ENCODE data around the gene SPATS2. TPM values are rescaled to one million over a fixed set of nuclear protein-coding genes. Genes with fewer than 3 reads are reported as not detected.

SPATS2 gene
- polyA plus RNA-seq, 1 of the 3 experiments (the other 2 are of a cell fraction): 72.9 TPM

- TF ChIP-seq GABPA (IDR thresholded peaks at IDR 0.05; ENCODE audit: low read depth) (no peak), FOXM1 (IDR thresholded peaks at IDR 0.05; ENCODE audit: low read depth) (no peak), IRF3 (IDR thresholded peaks at IDR 0.05; ENCODE audit: low read depth, low read length) (no peak), TAF1 (IDR thresholded peaks at IDR 0.05; ENCODE audit: borderline replicate concordance, low read depth, low read length) (peak; percentile 96; the same call in 1 of the 2 replicates), YY1 (IDR thresholded peaks at IDR 0.05; ENCODE audit: low read depth) (peak; percentile 46; the same call in 1 of the 2 replicates), TEAD4 (IDR thresholded peaks at IDR 0.05; ENCODE audit: borderline replicate concordance, insufficient read depth) (no peak)
Observed at GRCh38 chr12:49366652-49367380, 446 bp upstream of the SPATS2 start (continued).

- no peak for DNase-seq
- peak overlapping the region; percentile 90 for H3K27ac ChIP-seq (ENCODE audit: low read depth in 2 of 2, low read length in 1 of 2)
- H3K4me3 ChIP-seq (ENCODE audit: low read depth in 2 of 2, low read length in 1 of 2): peak overlapping the region; percentile 79 to 91
- peak overlapping the region; percentile 98 for H3K9ac ChIP-seq
- peaks cover 0 to 26% of the 10 kb centered on the region in 2 experiments for H3K36me3 ChIP-seq (replicated peaks in 1 of 2; ENCODE audit: control insufficient read depth in 1 of 2, insufficient read depth in 2 of 2, low read length in 1 of 2)
- TF ChIP-seq EZH2phosphoT487 (IDR thresholded peaks at IDR 0.05; ENCODE audit: borderline replicate concordance, low read depth) (no peak), NFIC (IDR thresholded peaks at IDR 0.05; ENCODE audit: borderline replicate concordance) (no peak), USF2 (IDR thresholded peaks at IDR 0.05; ENCODE audit: borderline replicate concordance, low read depth, low read length) (no peak), MAX (IDR thresholded peaks at IDR 0.05; ENCODE audit: low read depth) (no peak), CTCF (IDR thresholded peaks at IDR 0.05) (no peak), SIN3A (IDR thresholded peaks at IDR 0.05; ENCODE audit: borderline replicate concordance, low read depth, low read length) (no peak), TCF12 (IDR thresholded peaks at IDR 0.05) (no peak), NRF1 (IDR thresholded peaks at IDR 0.05; ENCODE audit: low read depth, low read length) (no peak), USF1 (IDR thresholded peaks at IDR 0.05; ENCODE audit: borderline replicate concordance, low read depth) (no peak), SMC3 (IDR thresholded peaks at IDR 0.05; ENCODE audit: low read depth, low read length) (no peak), FOXM1 (IDR thresholded peaks at IDR 0.05; ENCODE audit: low read depth) (no peak), IRF3 (IDR thresholded peaks at IDR 0.05; ENCODE audit: low read depth, low read length) (no peak), ELF1 (IDR thresholded peaks at IDR 0.05) (no peak), POLR2AphosphoS5 (IDR thresholded peaks at IDR 0.05; ENCODE audit: low read depth, low read length) (no peak), CHD2 (IDR thresholded peaks at IDR 0.05; ENCODE audit: low read length, partially characterized antibody) (no peak), ZBTB33 (IDR thresholded peaks at IDR 0.05; ENCODE audit: borderline replicate concordance, low read depth) (no peak), RXRA (IDR thresholded peaks at IDR 0.05; ENCODE audit: borderline replicate concordance, low read depth) (no peak)
- H3K9me2 ChIP-seq: no peaks in the 10 kb centered on the region
- peaks cover 19% of the 10 kb centered on the region for H3F3A ChIP-seq (replicated peaks; ENCODE audit: insufficient read depth)
- H3K79me2 ChIP-seq (ENCODE audit: insufficient read depth): peaks cover 64% of the 10 kb centered on the region
- H2AFZ ChIP-seq (ENCODE audit: low read depth): no peak overlapping the region
- POLR2A ChIA-PET: interaction anchor here (1.0 to 1.3 kb wide), 2 partner anchors 9 to 45 kb away, joined by 3 to 5 read pairs; partner anchors contain the start of gene TROAP
- H3K4me1 ChIP-seq (ENCODE audit: control insufficient read depth in 1 of 2, insufficient read depth in 2 of 2, low read depth in 1 of 2, low read length in 1 of 2): peaks cover 3 to 6% of the 10 kb centered on the region in 2 experiments; a peak in 3 of 4 replicates
- H4K20me1 ChIP-seq (ENCODE audit: insufficient read depth): peaks cover 43% of the 10 kb centered on the region
- 3% methylated on average over 3 of the region's 3 CpGs for WGBS (ENCODE audit: low lambda C conversion rate)
- H3K27me3 ChIP-seq (ENCODE audit: insufficient read depth): no peaks in the 10 kb centered on the region
- CTCF ChIA-PET: interaction anchor here (1.0 to 16.8 kb wide), 5 partner anchors 9 to 148 kb away, joined by 3 to 617 read pairs (median 20); no protein-coding TSS in a partner anchor
- H3K4me2 ChIP-seq: peak overlapping the region; percentile 82
- no peaks in the 10 kb centered on the region for H3K9me3 ChIP-seq
Observed at GRCh38 chr12:49368240-49368600, 958 bp downstream of the SPATS2 start.
